ENCODE measurements around the gene NPHP4.

DNA sequence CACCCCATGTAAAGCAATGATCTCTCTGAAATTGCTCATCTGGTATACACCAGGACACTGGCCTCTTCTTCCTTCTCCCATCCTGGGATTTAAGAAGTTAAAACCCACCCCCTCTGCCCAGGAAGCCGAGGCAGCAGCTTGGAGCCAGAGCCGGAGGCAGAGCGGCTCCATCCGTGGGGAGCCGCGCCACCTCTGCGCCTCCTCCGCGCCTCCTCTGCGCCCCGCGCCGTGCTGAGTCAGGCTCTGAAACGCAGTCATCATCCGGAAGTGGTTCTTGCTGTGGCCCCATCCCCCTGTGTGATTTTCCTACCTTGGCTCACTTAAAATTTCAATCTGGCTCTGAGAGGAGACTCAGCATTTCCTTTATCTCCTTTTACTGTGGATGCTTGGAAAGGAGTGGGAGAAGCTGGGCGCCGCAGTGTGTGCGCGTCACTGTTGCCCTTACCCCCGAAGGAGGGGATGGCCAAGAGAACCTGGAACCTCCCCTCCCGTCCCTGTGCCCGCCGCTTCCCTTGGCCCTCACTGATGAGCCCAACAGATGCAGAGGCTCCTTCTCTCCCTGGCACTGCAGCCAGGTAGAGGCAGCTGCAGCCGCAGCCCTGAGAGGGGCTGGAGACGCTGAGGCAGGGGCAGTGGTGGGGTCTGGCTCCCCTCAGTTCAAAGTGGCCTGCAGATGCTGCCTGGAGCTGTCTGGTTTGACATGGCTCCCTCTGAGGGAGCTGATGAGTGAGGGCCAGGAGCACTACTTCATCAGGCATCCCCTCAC lies 15.3 kb upstream of the NPHP4 start:
- TF ChIP-seq, protein P1, sequence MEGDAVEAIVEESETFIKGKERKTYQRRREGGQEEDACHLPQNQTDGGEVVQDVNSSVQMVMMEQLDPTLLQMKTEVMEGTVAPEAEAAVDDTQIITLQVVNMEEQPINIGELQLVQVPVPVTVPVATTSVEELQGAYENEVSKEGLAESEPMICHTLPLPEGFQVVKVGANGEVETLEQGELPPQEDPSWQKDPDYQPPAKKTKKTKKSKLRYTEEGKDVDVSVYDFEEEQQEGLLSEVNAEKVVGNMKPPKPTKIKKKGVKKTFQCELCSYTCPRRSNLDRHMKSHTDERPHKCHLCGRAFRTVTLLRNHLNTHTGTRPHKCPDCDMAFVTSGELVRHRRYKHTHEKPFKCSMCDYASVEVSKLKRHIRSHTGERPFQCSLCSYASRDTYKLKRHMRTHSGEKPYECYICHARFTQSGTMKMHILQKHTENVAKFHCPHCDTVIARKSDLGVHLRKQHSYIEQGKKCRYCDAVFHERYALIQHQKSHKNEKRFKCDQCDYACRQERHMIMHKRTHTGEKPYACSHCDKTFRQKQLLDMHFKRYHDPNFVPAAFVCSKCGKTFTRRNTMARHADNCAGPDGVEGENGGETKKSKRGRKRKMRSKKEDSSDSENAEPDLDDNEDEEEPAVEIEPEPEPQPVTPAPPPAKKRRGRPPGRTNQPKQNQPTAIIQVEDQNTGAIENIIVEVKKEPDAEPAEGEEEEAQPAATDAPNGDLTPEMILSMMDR (IDR thresholded peaks at IDR 0.05; ENCODE audit: low read length), result no peak
- TF ChIP-seq EZH2 (optimal IDR thresholded peaks at IDR 0.05; ENCODE audit: low read depth, low read length) (no peak), EZH2phosphoT487 (IDR thresholded peaks at IDR 0.05; ENCODE audit: low read length) (no peak)

Measured in MM.1S (cell line).